Thoracic aorta (tissue), 2 donors: ENCODE measurements around the gene ROBO3. TPM values are rescaled to one million over a fixed set of nuclear protein-coding genes. Genes with fewer than 3 reads are reported as not detected.

Experiments used
- ATAC-seq: fragments of 150-250 bp; one replicate; pipeline ENCODE4 v1.8.0; 2017; ENCODE audit warnings: low read depth; ENCODE audit not compliant: insufficient number of reproducible peaks, low FRiP score
- DNase-seq: peaks from one replicate; pipeline ENCODE4 v3.0.0-alpha.2; 2020; ENCODE audit warnings: low spot score
- H3K27ac ChIP-seq, 2 donors: fragments of 200-600 bp; sonication (generic); 1 replicate in 1 of 2; 2 replicates in 1 of 2; pipeline ENCODE4 v1.5.1; 2016; ENCODE audit warnings: mild to moderate bottlenecking in 2 of 2, moderate library complexity in 2 of 2
- H3K27me3 ChIP-seq: fragments of 200-600 bp; sonication (generic); replicated peaks from 2 replicates; pipeline ENCODE4 v1.6.0; 2016; ENCODE audit warnings: mild to moderate bottlenecking; ENCODE audit not compliant: insufficient read depth
- H3K36me3 ChIP-seq: fragments of 200-600 bp; sonication (generic); one replicate; pipeline ENCODE4 v1.5.1; 2016
- H3K4me1 ChIP-seq, 2 donors: fragments of 200-600 bp; sonication (generic); 1 replicate in 1 of 2; 2 replicates in 1 of 2; pipeline versions ENCODE4 v1.5.1 to v1.6.0; 2016; ENCODE audit warnings: low read depth in 2 of 2, mild to moderate bottlenecking in 1 of 2; ENCODE audit not compliant: control insufficient read depth in 1 of 2
- H3K4me3 ChIP-seq: fragments of 200-600 bp; sonication (generic); 2 replicates; pipeline ENCODE4 v1.5.1; 2016; ENCODE audit warnings: mild to moderate bottlenecking
- H3K9me3 ChIP-seq: fragments of 200-600 bp; sonication (generic); 2 replicates; pipeline ENCODE4 v1.5.1; 2016
- CTCF ChIP-seq: fragments of 200-600 bp; sonication (generic); IDR thresholded peaks from one replicate; pipeline ENCODE4 v1.5.1; 2019; ENCODE audit warnings: antibody characterized with exemption
- total RNA-seq, 2 donors: library from RNA; depleted of rRNA; stranded (reverse); fragments of >200 nt; gene quantifications; one replicate each; pipeline versions ENCODE4 v1.1.0 to v1.2.3, GENCODE V29; 2016

The ROBO3 gene
- total RNA-seq, 2 donors from 2014 or later, result 5.5 to 13.7 TPM

- DNase-seq, result no peak
- ATAC-seq, result no peak
- no peaks in the 10 kb centered on the region for H3K4me1 ChIP-seq
- no peak overlapping the region for H3K4me3 ChIP-seq
- H3K27me3 ChIP-seq, result no peaks in the 10 kb centered on the region
- no peaks in the 10 kb centered on the region for H3K36me3 ChIP-seq
- no peaks in the 10 kb centered on the region for H3K9me3 ChIP-seq
- no peak for TF ChIP-seq CTCF
- H3K27ac ChIP-seq, result no peak overlapping the region
Observed at GRCh38 chr11:124922831-124923230, 57.6 kb downstream of the ROBO3 start.

- Histone ChIP-seq H3K27me3 (no peaks in the 10 kb centered on the region), H3K4me3 (no peak overlapping the region), H3K9me3 (no peaks in the 10 kb centered on the region), H3K36me3 (no peaks in the 10 kb centered on the region), H3K27ac (no peak overlapping the region), H3K4me1 (no peaks in the 10 kb centered on the region)
- no peak for ATAC-seq
- no peak for DNase-seq
- no peak for TF ChIP-seq CTCF
Observed at GRCh38 chr11:124923296-124923695, 58.1 kb downstream of the ROBO3 start.

DNA sequence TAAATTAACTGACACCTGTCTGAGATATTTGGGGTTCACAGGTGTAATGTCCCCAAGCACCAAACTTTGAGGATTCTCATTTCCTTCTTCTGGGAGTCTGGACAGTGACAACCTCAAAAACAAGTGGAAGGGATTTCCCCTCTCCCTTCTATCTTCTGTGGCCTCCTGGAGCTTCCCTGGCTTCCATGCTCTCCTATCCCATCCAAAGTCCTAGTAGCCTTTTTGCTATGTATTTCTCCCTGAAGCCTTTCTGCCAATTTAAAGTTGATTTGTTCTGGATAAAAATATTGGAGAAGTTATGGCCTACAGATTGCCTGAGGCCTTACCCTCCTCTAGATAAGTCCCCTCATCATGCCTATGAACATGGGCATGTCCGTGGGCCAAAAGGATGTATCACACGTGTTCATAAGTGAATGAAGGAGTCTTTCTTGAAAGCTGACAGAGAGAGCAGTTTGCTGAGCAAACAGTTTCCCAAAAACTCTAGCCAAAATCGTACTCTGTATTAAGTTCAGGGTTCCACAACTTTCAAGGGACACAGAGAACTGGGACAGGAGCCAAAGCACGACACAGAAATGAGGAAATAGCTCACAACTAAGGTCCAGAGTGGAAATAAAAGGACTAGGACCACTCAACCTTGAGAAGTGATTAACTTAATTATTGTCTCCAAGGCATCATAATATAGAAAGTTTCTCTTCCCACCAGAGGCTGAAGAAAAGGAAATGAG, 63.9 kb downstream of the ROBO3 start:
- H3K4me3 ChIP-seq, result no peak overlapping the region
- ATAC-seq (no peak), DNase-seq (no peak)
- H3K27ac ChIP-seq, result no peak overlapping the region
- no peaks in the 10 kb centered on the region for H3K4me1 ChIP-seq
- H3K9me3 ChIP-seq, result no peaks in the 10 kb centered on the region
- TF ChIP-seq CTCF, result no peak
- no peaks in the 10 kb centered on the region for H3K27me3 ChIP-seq
- H3K36me3 ChIP-seq, result no peaks in the 10 kb centered on the region

- ATAC-seq (no peak), DNase-seq (no peak)
- Histone ChIP-seq H3K4me3 (no peak overlapping the region), H3K36me3 (no peaks in the 10 kb centered on the region), H3K27me3 (no peaks in the 10 kb centered on the region), H3K4me1 (no peaks in the 10 kb centered on the region), H3K9me3 (no peaks in the 10 kb centered on the region), H3K27ac (no peak overlapping the region)
- TF ChIP-seq CTCF, result no peak
Observed at GRCh38 chr11:124930799-124931198, 65.6 kb downstream of the ROBO3 start.

Other genes with a start within 250 kb of the ROBO3 start
- gene TBRG1, start 242.6 kb upstream of the ROBO3 start, total RNA-seq, result 10 to 100 TPM; 30.3 to 57.8 TPM
- gene SIAE, start 191.7 kb upstream of the ROBO3 start, total RNA-seq, result 10 to 100 TPM in 1 of 2 donors, 1 to 10 TPM in 1; 9.7 to 20.0 TPM
- 1 to 10 TPM; 3.9 to 6.4 TPM for gene SPA17, start 191.5 kb upstream of the ROBO3 start, total RNA-seq
- 10 to 100 TPM in 1 of 2 donors, 1 to 10 TPM in 1; 7.3 to 17.5 TPM for gene NRGN, start 125.5 kb upstream of the ROBO3 start, total RNA-seq
- 1 to 10 TPM; 1.2 to 2.7 TPM for gene VSIG2, start 113.2 kb upstream of the ROBO3 start, total RNA-seq
- 100 to 1,000 TPM in 1 of 2 donors, 10 to 100 TPM in 1; 54.2 to 116 TPM for gene ESAM, start 103.1 kb upstream of the ROBO3 start, total RNA-seq
- gene MSANTD2, start 65.0 kb upstream of the ROBO3 start, total RNA-seq, result 10 to 100 TPM; 16.4 to 29.4 TPM
- 10 to 100 TPM in 1 of 2 donors, 1 to 10 TPM in 1; 8.5 to 18.8 TPM for gene ROBO4, start 32.4 kb downstream of the ROBO3 start, total RNA-seq
- under 1 TPM in 1 of 2 donors, not detected in 1; 0.41 TPM for gene HEPN1, start 53.8 kb downstream of the ROBO3 start, total RNA-seq
- gene HEPACAM, start 70.6 kb downstream of the ROBO3 start, total RNA-seq, result 1 to 10 TPM in 1 of 2 donors, under 1 TPM in 1; 0.49 to 1.2 TPM
- gene CCDC15, start 88.8 kb downstream of the ROBO3 start, total RNA-seq, result 1 to 10 TPM in 1 of 2 donors, under 1 TPM in 1; 0.49 to 1.2 TPM
- 10 to 100 TPM in 1 of 2 donors, 1 to 10 TPM in 1; 8.9 to 11.6 TPM for gene SLC37A2, start 197.9 kb downstream of the ROBO3 start, total RNA-seq
- gene TMEM218, start 246.2 kb downstream of the ROBO3 start, total RNA-seq, result 10 to 100 TPM; 15.2 to 17.7 TPM